G401.6 (cell line): ENCODE data around the gene NR1H4.
"Not testable (repeated sequence)": the region's sequence is repeated elsewhere in the genome, so short reads cannot be mapped to it uniquely, and the experiment has no call there.

Experiments
- FAIRE-seq: peaks from 2 replicates; lab custom pipeline; 2012; peaks lifted over from hg19 to GRCh38; lab: Jason Lieb, UNC

Gene NR1H4

DNA sequence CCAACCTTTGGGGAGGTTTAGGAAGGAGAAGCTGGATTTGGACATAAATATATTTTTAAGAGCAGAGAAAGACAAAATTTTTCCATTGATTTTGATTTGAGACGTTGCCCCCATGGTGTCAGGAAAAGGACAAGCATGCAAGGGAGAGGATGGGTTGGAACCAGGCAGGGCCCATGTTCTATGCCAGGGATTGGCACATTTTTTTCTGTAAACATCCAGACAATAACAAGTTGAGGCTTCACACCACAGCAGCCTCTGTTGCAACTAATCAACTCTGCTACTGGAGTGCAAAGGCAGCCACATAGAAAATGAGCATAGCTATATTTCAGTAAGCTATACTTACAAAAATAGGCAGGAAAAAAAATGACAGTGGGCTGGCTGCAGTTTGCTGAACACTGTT is 44.7 kb downstream of the NR1H4 start:
- no peak for FAIRE-seq

- no peak for FAIRE-seq
These were observed 46.5 kb downstream of the NR1H4 start for GRCh38 chr12:100520048-100520769.

- no peak for FAIRE-seq
These were observed 48.3 kb downstream of the NR1H4 start for GRCh38 chr12:100521958-100522357.

DNA sequence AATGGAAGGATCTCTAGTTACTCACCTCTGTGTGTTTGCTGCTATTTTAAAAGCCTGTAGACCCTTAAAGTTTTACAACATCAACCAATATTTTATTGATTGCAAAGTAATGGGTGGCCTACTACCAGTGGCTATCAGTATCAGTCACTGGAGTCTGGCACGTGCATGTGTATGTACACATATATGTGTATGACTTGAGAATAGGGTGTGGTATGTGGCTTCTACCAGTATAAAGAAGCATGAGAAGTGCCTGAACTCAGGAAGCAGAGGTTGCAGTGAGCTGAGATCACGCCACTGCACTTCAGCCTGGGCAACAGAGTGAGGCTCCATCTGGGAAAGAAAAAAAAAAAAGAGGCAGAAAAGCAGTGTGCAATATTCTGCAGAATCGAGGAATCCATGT is 54.4 kb downstream of the NR1H4 start:
- FAIRE-seq = no peak

DNA sequence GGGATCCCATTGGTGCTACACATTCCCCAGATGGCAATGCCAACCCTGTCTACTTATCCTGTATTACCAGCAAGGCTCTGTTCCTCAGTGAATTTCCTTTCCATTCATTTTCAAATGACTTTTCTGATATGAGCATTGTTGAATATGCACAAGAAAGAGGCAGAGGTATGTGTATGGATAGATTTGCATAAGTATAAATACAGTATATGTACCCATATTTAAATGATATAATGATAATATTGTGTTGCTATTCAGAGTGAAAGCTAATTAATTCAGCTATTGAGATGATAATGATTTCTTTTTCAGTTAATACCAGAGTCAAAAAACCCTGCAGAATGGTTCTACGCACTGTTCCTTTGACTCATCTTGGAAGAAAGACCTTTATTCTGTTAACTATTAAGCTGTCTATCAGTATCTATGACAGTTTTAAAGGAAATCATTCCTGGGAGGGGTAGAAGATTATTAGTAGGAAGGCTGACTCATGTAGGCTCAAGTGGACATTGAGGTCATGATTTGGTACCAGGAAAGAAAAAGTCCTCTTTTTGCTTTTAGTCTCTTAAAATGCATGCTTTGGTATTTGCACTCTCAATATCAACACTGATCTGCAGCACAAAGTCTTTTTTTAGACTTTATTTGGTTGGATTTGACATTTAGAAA is 54.9 kb downstream of the NR1H4 start:
- no peak for FAIRE-seq

DNA sequence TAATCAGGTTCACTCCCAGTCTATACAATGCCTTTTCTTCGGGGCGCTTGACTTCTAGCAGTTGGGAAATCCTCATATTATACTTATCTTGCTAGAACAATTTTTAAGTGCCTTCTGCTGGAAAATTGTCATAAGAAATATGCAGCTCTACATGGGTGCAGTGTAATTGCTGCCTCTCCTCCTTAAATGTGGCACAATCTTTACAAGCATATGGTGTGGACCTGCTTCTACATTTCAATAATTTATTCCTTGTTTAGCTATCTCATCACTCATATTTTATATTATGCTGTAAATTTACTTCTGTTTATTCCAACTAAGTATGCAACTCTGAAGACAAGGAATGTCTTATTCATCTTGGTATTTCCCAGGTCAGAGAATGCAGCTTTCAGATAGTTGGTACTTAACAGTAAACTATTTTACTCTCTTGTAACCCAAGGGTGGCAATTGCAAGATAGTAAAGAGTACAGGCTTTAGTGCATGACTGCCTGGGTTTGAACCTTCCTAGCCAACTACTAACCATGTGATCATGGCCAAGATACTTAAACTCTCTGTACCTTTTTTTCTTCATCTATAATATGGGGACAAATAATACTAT is 56.2 kb downstream of the NR1H4 start:
- no peak for FAIRE-seq

DNA sequence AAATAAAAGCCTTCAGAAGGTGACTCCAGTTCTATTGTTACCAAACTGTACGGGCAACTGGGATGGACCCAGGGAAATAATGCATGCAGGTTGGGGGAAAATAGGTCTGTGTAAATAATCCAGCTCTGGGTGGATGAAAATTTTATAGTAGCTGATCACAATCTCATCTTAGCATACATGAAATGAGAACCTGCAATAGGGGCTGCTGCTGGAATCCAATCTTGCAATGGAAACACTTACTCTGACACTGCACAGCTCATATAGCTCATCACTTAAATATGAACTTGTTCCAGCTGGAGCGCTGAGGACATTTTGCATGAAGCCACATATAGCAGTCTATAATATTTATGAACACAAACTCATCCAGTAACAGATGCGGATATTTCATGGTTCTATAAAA is 59.7 kb downstream of the NR1H4 start:
- FAIRE-seq = no peak

DNA sequence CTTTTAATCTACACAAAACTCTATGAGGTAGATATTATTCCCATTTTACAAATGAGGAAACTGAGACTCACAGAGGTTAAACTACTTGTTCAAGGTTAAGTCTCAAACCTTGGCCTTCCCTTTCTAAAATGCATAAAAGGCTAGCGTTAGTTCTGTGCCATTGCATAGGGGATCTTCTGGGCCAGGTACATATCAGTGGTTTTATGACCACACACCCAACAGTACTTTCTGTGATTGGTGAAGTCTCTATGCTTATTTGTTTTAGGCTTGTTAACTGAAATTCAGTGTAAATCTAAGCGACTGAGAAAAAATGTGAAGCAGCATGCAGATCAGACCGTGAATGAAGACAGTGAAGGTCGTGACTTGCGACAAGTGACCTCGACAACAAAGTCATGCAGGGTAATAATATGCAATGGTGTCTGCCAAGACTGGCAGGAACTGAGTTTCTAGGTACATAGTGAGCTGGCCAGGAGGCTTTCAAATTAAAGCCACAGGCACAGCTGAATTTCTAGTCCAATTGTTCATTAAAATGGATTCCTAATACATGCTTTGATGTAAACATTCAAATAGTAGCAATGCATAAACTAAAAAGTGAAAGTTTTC is 61.1 kb downstream of the NR1H4 start:
- no peak for FAIRE-seq

- no peak for FAIRE-seq
These were observed 65.5 kb downstream of the NR1H4 start for GRCh38 chr12:100539202-100539601.

DNA sequence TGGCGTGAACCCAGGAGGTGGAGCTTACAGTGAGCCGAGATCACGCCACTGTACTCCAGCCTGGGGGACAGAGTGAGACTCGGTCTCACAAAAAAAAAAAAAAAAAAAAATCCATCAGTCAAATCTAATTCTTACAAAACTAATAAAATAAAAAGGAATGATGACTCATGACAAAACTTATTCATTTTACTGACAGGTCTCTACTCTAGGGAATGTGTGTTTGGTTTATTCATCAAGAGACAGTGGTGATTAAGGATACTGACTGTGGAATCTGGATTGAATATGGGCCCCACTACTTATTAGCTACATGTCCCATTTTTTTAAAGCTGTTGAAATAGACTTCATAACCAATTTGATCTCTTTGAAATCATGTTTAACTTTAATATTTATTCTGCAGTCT is 70.5 kb downstream of the NR1H4 start:
- FAIRE-seq = no peak

DNA sequence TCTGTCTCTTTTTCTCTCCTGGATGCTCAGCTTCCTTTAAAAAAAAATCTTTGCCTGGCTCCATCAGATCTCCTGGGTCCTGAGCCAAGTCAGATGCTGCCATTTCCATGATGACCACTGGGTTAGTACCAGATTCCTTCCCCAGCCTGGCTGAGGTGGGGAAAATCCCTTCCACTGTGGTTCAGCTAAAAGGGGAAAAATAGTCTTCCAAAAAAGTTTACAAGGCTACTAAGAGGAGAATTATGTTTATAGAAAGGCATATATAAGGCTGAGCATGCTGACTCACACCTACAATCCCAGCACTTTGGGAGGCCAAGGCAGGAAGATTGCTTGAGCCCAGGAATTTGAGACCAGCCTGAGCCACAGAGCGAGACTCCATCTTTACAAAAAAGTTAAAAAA is 71.4 kb downstream of the NR1H4 start:
- FAIRE-seq = no peak

- no peak for FAIRE-seq
These were observed 80.3 kb downstream of the NR1H4 start for GRCh38 chr12:100553936-100554335.

DNA sequence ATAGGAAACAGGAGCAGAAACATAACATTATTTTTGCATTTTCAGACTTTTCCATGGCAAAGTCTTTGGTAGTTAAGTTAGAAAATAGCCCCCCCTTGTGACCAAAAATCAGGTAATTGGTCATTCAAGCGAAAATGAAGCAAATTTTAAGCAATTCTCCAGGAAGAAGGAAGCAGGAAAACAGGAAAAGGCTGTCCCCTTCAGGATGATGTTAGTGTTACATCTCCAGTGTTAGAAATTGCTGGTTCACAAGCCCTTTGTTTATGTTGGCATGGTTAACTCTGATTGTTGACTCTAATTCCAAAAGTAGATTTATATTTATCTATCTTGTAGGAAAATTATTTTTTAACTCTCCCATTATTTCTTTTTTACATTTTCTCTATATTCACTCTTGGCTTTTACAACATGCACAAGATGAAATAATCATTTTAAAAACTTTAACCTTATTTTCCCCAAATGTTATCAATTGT is 81.0 kb downstream of the NR1H4 start:
- FAIRE-seq = peak; percentile 99

DNA sequence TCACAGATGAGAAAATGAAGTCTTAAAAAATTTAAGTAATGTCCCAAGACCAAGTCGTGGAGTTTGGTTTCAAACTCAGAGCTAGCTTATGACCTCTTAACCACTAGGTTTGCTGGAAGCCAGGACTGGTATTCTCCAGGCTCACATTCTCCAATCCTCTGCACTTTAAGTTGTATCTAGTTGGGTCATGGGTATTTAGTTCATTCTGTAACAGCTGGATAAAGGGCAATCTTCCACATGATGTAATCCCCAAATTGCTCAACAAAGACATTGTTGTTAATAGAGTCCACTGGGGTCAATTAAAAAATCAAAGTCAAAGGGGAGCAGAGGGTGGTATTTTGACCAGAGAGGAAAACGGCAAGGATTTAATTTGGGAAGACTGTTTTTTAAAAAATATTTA is 82.1 kb downstream of the NR1H4 start:
- FAIRE-seq = no peak

- FAIRE-seq = no peak
These were observed 83.7 kb downstream of the NR1H4 start for GRCh38 chr12:100557357-100557756.

- not testable (repeated sequence) for FAIRE-seq
These were observed 85.6 kb downstream of the NR1H4 start for GRCh38 chr12:100559261-100559660.

GRCh38 chr12:100564090-100564489 is 90.4 kb downstream of the NR1H4 start:
- no peak for FAIRE-seq

- no peak for FAIRE-seq
These were observed 91.3 kb downstream of the NR1H4 start for GRCh38 chr12:100564905-100565467.

- no peak for FAIRE-seq
These were observed 92.4 kb downstream of the NR1H4 start for GRCh38 chr12:100565987-100566545.

GRCh38 chr12:100566887-100567637 is 93.4 kb downstream of the NR1H4 start:
- no peak for FAIRE-seq

GRCh38 chr12:100567945-100568344 is 94.3 kb downstream of the NR1H4 start:
- FAIRE-seq = no peak

DNA sequence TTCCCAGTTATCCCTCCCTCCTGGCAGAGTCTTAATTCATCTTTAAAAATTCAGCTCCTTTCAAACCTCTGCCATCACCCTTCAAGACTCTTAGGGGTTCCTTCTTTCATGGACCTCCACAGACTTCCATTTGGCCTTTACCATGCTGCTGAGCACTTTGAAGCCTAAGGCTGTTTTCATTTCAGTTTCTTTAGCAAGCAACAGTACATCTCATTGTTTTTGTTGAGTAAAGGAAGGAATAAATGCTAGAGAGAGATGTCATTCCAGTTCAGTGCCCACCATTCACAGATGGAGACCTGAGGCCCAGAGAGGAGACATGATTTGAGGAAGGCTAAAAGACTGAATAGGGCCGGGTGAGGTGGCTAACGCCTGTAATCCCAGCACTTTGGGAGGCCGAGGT is 98.5 kb downstream of the NR1H4 start:
- FAIRE-seq = no peak
